Omental fat pad (tissue), 4 donors: ENCODE measurements around the gene NCOA3. TPM values are rescaled to one million over a fixed set of nuclear protein-coding genes. Genes with fewer than 3 reads are reported as not detected.

Source experiments
- ATAC-seq: fragments of 150-250 bp; one replicate; pipeline ENCODE4 v1.9.1; 2016; ENCODE audit warnings: mild to moderate bottlenecking, moderate library complexity; ENCODE audit not compliant: low FRiP score
- DNase-seq: peaks from one replicate; pipeline ENCODE4 v3.0.0-alpha.2; 2019; ENCODE audit warnings: low spot score
- total RNA-seq, 4 donors: library from RNA; depleted of rRNA; stranded (reverse); fragments of >200 nt; gene quantifications; one replicate each; pipeline ENCODE4 v1.1.0, GENCODE V29; 2016
- TF ChIP-seq, protein P1 (sequence below), 3 donors: fragments of 450-650 bp; IDR thresholded peaks; one replicate each; pipeline ENCODE4 v1.5.1; 2016 to 2017; ENCODE audit warnings: antibody characterized with exemption in 3 of 3, mild to moderate bottlenecking in 3 of 3, moderate library complexity in 2 of 3

The NCOA3 gene
- total RNA-seq, 4 donors from 2014 or later: 33.7 to 70.6 (median 43.7) TPM

DNA sequence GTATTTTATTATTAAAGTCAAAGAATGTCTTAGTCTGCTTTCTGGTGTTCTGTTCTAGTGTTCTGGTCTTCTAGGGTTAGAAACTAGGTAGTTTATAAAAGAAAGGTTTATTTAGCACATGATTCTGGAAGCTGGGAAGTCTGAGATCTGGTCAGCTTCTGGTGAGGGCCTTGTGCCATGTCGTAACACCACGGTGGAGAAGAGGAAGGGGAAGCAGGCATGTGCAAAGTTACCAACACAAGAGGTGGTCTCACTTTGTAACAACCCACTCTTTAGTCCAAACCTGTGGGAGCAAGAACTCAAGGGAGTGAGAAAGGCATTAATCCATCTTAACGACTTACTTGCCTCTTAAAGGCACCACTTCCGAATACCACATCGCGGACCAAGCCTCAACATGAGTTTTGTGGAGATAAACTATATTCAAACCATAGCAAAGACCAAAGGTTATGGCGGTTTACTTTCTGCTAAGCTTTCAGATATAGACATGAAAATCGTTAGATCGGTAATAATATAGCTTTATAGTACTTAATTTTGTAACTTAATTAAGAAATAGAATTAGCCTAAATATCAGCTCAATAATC, 99.4 kb downstream of the NCOA3 start:
- DNase-seq (no peak), ATAC-seq (no peak)
- TF ChIP-seq, protein P1, sequence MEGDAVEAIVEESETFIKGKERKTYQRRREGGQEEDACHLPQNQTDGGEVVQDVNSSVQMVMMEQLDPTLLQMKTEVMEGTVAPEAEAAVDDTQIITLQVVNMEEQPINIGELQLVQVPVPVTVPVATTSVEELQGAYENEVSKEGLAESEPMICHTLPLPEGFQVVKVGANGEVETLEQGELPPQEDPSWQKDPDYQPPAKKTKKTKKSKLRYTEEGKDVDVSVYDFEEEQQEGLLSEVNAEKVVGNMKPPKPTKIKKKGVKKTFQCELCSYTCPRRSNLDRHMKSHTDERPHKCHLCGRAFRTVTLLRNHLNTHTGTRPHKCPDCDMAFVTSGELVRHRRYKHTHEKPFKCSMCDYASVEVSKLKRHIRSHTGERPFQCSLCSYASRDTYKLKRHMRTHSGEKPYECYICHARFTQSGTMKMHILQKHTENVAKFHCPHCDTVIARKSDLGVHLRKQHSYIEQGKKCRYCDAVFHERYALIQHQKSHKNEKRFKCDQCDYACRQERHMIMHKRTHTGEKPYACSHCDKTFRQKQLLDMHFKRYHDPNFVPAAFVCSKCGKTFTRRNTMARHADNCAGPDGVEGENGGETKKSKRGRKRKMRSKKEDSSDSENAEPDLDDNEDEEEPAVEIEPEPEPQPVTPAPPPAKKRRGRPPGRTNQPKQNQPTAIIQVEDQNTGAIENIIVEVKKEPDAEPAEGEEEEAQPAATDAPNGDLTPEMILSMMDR (IDR thresholded peaks at IDR 0.05): no peak

- DNase-seq: no peak
- TF ChIP-seq, protein P1 (IDR thresholded peaks at IDR 0.05): no peak
- ATAC-seq: no peak
These were observed 101.6 kb downstream of the NCOA3 start for GRCh38 chr20:47603260-47603659.

- DNase-seq (no peak), ATAC-seq (no peak)
- TF ChIP-seq, protein P1 (IDR thresholded peaks at IDR 0.05): no peak
These were observed 104.2 kb downstream of the NCOA3 start for GRCh38 chr20:47605673-47606413.

DNA sequence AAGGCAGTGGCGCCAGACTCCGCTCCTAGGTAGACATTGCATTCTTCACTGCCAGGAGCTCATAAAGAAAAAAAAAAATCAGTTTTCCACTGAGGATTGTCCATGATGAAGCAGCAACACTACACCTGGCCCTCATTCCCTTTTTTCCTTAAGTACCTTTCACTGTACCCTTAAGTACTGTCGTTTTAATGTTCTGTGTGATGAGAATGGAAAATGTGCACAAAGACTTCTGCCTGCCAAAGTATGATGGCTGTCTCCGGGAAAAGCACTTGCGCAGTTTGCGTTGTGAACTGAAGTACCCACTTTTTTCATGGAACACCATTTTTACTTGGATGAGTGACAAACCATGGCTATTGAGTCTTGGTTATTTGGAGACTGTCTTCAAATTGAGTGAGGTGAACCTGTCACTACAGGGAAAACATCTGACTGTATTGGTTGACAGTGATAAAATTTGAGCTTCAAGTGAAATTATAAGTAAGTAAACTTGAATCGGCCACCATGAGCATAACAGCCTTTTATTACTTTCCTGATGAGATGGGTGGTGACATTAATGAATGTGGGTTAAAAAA, 104.8 kb downstream of the NCOA3 start:
- DNase-seq: no peak
- no peak for ATAC-seq
- TF ChIP-seq, protein P1 (IDR thresholded peaks at IDR 0.05): no peak

GRCh38 chr20:47606983-47607613, 105.4 kb downstream of the NCOA3 start:
- TF ChIP-seq, protein P1 (IDR thresholded peaks at IDR 0.05): no peak
- DNase-seq (no peak), ATAC-seq (no peak)

DNA sequence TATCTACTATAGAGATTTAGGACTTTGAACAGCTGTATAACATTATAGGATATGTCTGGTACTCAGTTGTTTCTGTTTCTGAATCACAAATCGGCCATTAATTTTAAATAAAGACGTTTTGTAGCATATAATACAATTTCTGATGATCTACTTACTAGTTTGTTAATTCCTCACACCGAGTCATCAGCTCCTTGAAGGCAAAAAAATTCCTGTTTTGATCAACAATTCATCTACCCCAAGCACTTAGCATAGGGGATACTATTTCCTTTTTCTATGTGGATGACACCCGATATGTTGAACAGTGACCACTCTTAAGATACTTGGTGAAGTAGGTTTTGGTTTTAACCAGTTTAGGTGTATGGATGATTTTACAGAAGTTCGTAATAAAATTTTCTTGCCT, 107.3 kb downstream of the NCOA3 start:
- no peak for ATAC-seq
- no peak for DNase-seq
- TF ChIP-seq, protein P1 (IDR thresholded peaks at IDR 0.05): no peak
